Astrocyte of the cerebellum (primary cell): ENCODE measurements around the gene IQSEC3.

Experiments
- DNase-seq: peaks from one replicate; pipeline ENCODE4 v3.0.0-alpha.2; 2011; ENCODE audit warnings: low read depth
- H3K4me3 ChIP-seq: 2 replicates; pipeline ENCODE4 v1.5.1; 2011; ENCODE audit warnings: mild to moderate bottlenecking, low read depth, low read length, moderate library complexity
- in situ Hi-C: cut with HindIII; loops from 2 replicates; pipeline ENCODE4 v1.10.0; 2017; ENCODE audit warnings: low sequenced_read_pairs
- TF ChIP-seq, protein P1 (sequence below): IDR thresholded peaks from 2 replicates; pipeline ENCODE4 v1.5.1; 2012; ENCODE audit warnings: low read length, low read depth, moderate library complexity, mild to moderate bottlenecking; ENCODE audit errors: missing control alignments

IQSEC3 gene

GRCh38 chr12:117816-118345 is 51.3 kb downstream of the IQSEC3 start:
- no peak overlapping the region for H3K4me3 ChIP-seq
- TF ChIP-seq, protein P1, sequence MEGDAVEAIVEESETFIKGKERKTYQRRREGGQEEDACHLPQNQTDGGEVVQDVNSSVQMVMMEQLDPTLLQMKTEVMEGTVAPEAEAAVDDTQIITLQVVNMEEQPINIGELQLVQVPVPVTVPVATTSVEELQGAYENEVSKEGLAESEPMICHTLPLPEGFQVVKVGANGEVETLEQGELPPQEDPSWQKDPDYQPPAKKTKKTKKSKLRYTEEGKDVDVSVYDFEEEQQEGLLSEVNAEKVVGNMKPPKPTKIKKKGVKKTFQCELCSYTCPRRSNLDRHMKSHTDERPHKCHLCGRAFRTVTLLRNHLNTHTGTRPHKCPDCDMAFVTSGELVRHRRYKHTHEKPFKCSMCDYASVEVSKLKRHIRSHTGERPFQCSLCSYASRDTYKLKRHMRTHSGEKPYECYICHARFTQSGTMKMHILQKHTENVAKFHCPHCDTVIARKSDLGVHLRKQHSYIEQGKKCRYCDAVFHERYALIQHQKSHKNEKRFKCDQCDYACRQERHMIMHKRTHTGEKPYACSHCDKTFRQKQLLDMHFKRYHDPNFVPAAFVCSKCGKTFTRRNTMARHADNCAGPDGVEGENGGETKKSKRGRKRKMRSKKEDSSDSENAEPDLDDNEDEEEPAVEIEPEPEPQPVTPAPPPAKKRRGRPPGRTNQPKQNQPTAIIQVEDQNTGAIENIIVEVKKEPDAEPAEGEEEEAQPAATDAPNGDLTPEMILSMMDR, result no peak
- in situ Hi-C loops, result no loop called here
- DNase-seq, result no peak

GRCh38 chr12:118591-118990 is 52.0 kb downstream of the IQSEC3 start:
- no peak for DNase-seq
- no peak overlapping the region for H3K4me3 ChIP-seq
- TF ChIP-seq, protein P1, result no peak
- in situ Hi-C loops, result no loop called here

GRCh38 chr12:120951-121350 is 54.4 kb downstream of the IQSEC3 start:
- no peak overlapping the region for H3K4me3 ChIP-seq
- TF ChIP-seq, protein P1, result no peak
- in situ Hi-C loops, result no loop called here
- DNase-seq, result no peak

- TF ChIP-seq, protein P1, result no peak
- in situ Hi-C loops, result no loop called here
- H3K4me3 ChIP-seq, result no peak overlapping the region
- DNase-seq, result no peak
Measured at GRCh38 chr12:121647-122046, 55.1 kb downstream of the IQSEC3 start.

- TF ChIP-seq, protein P1, result no peak
- in situ Hi-C loops, result no loop called here
- H3K4me3 ChIP-seq, result no peak overlapping the region
- no peak for DNase-seq
Measured at GRCh38 chr12:125075-125474, 58.5 kb downstream of the IQSEC3 start.

DNA sequence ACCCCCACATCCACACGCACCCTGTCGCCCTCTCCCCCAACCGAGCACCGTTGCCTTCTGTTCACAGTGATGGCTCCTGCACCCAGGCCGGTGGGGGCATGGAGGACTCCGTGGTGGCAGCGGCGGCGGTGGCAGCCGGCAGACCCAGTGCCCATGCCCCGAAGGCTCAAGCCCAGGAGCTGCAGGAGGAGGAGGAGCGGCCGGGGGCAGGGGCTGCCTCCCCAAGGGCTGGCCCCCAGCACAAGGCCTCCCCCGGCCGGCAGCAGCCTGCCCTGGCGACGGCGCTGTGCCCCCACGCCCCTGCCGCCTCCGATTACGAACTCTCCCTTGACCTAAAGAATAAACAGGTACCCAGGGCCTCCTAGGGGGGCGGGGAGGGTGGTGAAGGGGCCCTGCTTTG is 59.0 kb downstream of the IQSEC3 start:
- H3K4me3 ChIP-seq, result no peak overlapping the region
- in situ Hi-C loops, result no loop called here
- DNase-seq, result no peak
- TF ChIP-seq, protein P1, result no peak

GRCh38 chr12:128079-128478 is 61.5 kb downstream of the IQSEC3 start:
- TF ChIP-seq, protein P1, result no peak
- in situ Hi-C loops, result no loop called here
- H3K4me3 ChIP-seq, result no peak overlapping the region
- no peak for DNase-seq
